MM.1S (cell line): ENCODE measurements around the gene CAMK1G.

ENCODE experiments used
- EZH2 ChIP-seq: fragments of 300-600 bp; sonication (generic); optimal IDR thresholded peaks from 2 replicates; pipeline ENCODE3; 2017; ENCODE audit warnings: low read depth, mild to moderate bottlenecking, antibody characterized with exemption, low read length, mixed read lengths
- EZH2phosphoT487 ChIP-seq: fragments of 300-600 bp; sonication (generic); IDR thresholded peaks from 2 replicates; pipeline ENCODE4 v1.6.1; 2018; ENCODE audit warnings: antibody characterized with exemption, low read length
- TF ChIP-seq, protein P1 (sequence below): fragments of 300-600 bp; sonication (generic); IDR thresholded peaks from 2 replicates; pipeline ENCODE4 v1.5.1; 2016; ENCODE audit warnings: antibody characterized with exemption, low read length, mixed read lengths

DNA sequence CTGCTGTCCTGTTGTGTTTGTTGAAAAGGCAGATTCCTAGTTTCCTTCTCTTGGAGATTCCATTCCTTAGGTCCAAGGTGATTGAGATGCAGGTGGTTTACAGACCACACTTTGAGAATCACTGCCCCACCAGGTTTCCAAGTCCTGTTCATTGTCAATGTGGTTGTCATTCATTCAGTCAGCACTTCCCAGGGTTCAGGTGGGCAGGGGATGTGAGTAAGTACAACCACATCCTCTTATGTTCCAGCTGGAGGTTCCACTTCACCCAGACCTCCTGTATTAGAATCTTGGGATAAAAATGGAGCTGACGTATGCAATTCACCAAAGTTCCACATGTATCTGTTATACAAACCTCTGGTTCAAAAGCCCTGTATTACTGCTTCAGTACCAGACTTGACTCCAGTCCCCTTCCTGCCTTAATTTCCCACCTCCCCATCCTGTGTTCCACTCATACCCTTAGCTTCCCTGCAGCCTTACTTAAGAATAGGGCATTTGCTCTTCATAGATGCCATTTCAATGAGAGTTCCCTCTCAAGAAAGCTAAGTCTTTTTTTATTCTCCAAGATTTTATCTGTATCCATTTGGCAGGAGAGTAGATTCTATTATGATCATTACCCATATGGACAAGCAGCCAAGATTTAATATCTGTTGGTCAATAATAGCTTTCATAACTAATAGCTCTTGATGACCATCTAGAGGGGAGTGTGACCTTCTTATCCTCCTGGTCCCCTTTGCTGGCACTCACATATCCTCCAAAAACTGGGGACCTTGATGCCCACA lies 46.0 kb upstream of the CAMK1G start:
- TF ChIP-seq, protein P1, sequence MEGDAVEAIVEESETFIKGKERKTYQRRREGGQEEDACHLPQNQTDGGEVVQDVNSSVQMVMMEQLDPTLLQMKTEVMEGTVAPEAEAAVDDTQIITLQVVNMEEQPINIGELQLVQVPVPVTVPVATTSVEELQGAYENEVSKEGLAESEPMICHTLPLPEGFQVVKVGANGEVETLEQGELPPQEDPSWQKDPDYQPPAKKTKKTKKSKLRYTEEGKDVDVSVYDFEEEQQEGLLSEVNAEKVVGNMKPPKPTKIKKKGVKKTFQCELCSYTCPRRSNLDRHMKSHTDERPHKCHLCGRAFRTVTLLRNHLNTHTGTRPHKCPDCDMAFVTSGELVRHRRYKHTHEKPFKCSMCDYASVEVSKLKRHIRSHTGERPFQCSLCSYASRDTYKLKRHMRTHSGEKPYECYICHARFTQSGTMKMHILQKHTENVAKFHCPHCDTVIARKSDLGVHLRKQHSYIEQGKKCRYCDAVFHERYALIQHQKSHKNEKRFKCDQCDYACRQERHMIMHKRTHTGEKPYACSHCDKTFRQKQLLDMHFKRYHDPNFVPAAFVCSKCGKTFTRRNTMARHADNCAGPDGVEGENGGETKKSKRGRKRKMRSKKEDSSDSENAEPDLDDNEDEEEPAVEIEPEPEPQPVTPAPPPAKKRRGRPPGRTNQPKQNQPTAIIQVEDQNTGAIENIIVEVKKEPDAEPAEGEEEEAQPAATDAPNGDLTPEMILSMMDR: no peak
- TF ChIP-seq EZH2phosphoT487 (no peak), EZH2 (no peak)
